ENCODE results near the gene SMPX. TPM values are rescaled to one million over a fixed set of nuclear protein-coding genes. Genes with fewer than 3 reads are reported as not detected.

SMPX gene
- total and polyA plus RNA-seq, 9 of the 15 experiments (the other 6 are each of a cell fraction or from before 2014, with no cell fraction given), result not detected

- ATAC-seq, result no peak
- intact Hi-C loops (cut with micrococcal nuclease), result no loop called here
These were observed 6.1 kb upstream of the SMPX start for GRCh38 chrX:21764008-21764407.

More at GRCh38 chrX:21764008-21764407, 6.1 kb upstream of the SMPX start:
- WGBS (ENCODE audit: insufficient coverage, low coverage, missing lambda C conversion rate), result 0% methylated on average over 3 of the region's 3 CpGs
- H3K79me2 ChIP-seq (ENCODE audit: control insufficient read depth, insufficient read depth, low read length), result no peaks in the 10 kb centered on the region
- DNase-seq (ENCODE audit: extremely low read depth in 1 of 4, low spot score in 3 of 4), result no peak
- H3K4me3 ChIP-seq, result no peak overlapping the region
- H3K27ac ChIP-seq (ENCODE audit: extremely low read depth, low read depth, low read length), result no peak overlapping the region
- no peak overlapping the region for H3K4me2 ChIP-seq (ENCODE audit: insufficient read depth, low read length)
- no peaks in the 10 kb centered on the region for H3K9me3 ChIP-seq (replicated peaks; ENCODE audit: control insufficient read depth, insufficient read depth, low read depth, low read length)
- no peaks in the 10 kb centered on the region for H4K20me1 ChIP-seq (replicated peaks; ENCODE audit: control insufficient read depth, insufficient read depth, low read length)
- H3K36me3 ChIP-seq (ENCODE audit: control insufficient read depth, insufficient read depth, low read length), result no peaks in the 10 kb centered on the region
- FAIRE-seq, result no peak
- in situ Hi-C loops (cut with MboI), result no loop called here
- CTCF ChIA-PET (ENCODE audit: low intra/inter-chr PET ratio), result no interaction called here
- H3K4me1 ChIP-seq (replicated peaks in 1 of 2; ENCODE audit: control insufficient read depth in 2 of 2, insufficient read depth in 2 of 2, low read length in 2 of 2), result no peaks in the 10 kb centered on the region
- no peaks in the 10 kb centered on the region for H3K27me3 ChIP-seq (ENCODE audit: control insufficient read depth in 2 of 2, insufficient read depth in 2 of 2, low read length in 2 of 2)
- POLR2A ChIA-PET, result no interaction called here
- H3K9me1 ChIP-seq (ENCODE audit: control insufficient read depth, insufficient read depth, low read length), result no peaks in the 10 kb centered on the region
- TF ChIP-seq ZNF121 (CRISPR knock-in tag; conservative IDR thresholded peaks at IDR 0.05), result no peak
- TF ChIP-seq RBM14 (IDR thresholded peaks at IDR 0.05; ENCODE audit: borderline replicate concordance, insufficient read depth, low read depth, low read length), result no peak
- no peak for TF ChIP-seq THRAP3 (IDR thresholded peaks at IDR 0.05; ENCODE audit: borderline replicate concordance)
- no peak for TF ChIP-seq RBM39 (optimal IDR thresholded peaks at IDR 0.05; ENCODE audit: low read depth, low read length)
- no peak for TF ChIP-seq BHLHE40 (IDR thresholded peaks at IDR 0.05; ENCODE audit: low read length)
- no peak for TF ChIP-seq FOXA1 (IDR thresholded peaks at IDR 0.05; ENCODE audit: borderline replicate concordance)
- no peak for TF ChIP-seq ZBTB2 (IDR thresholded peaks at IDR 0.05)
- TF ChIP-seq DPF2 (IDR thresholded peaks at IDR 0.05), result no peak
- no peak for TF ChIP-seq ZNF785 (CRISPR knock-in tag; IDR thresholded peaks at IDR 0.05)
- TF ChIP-seq ZNF408 (CRISPR knock-in tag; IDR thresholded peaks at IDR 0.05; ENCODE audit: low read depth), result no peak
- TF ChIP-seq NFE2L1 (tag; IDR thresholded peaks at IDR 0.05; ENCODE audit: borderline replicate concordance, low read depth), result no peak
- no peak for TF ChIP-seq CREM (IDR thresholded peaks at IDR 0.05; ENCODE audit: low read depth)
- no TSS peak for BruUV-seq (replicated peaks)
- H3K9ac ChIP-seq (ENCODE audit: insufficient read depth in 1 of 2, low read depth in 2 of 2, low read length in 2 of 2), result no peak overlapping the region
- no peak overlapping the region for H2AFZ ChIP-seq (ENCODE audit: low read depth, low read length)

Measured in K562 (cell line).